CD4-positive, alpha-beta T cell treated with Interleukin-15 for 4 hours (primary cell): ENCODE measurements around the gene TICRR.

Source experiments
- DNase-seq: peaks from one replicate; pipeline ENCODE4 v3.0.0-alpha.2; 2020; ENCODE audit warnings: low spot score

TICRR gene

GRCh38 chr15:89672221-89673164, 97.2 kb downstream of the TICRR start:
- no peak for DNase-seq

GRCh38 chr15:89673165-89673512, 97.9 kb downstream of the TICRR start:
- no peak for DNase-seq

GRCh38 chr15:89674526-89674925, 99.3 kb downstream of the TICRR start:
- DNase-seq: no peak

- DNase-seq: no peak
Observed at GRCh38 chr15:89675606-89676005, 100.3 kb downstream of the TICRR start.

- DNase-seq: no peak
Observed at GRCh38 chr15:89677381-89677780, 102.1 kb downstream of the TICRR start.
